OCI-LY3 (cell line): ENCODE data around the gene GLRA1.

Experiments
- H2AFZ ChIP-seq: fragments of 200-600, 300-600 bp; shearing (Covaris generic); 2 replicates; pipeline ENCODE4 v1.6.0; 2014; ENCODE audit warnings: antibody characterized with exemption, low read depth, low read length
- H3K27ac ChIP-seq: fragments of 200-600, 300-600 bp; sonication (generic); 2 replicates; pipeline ENCODE4 v1.5.1; 2014; ENCODE audit warnings: mild to moderate bottlenecking, low read length, moderate library complexity, mixed read lengths
- H3K27me3 ChIP-seq: fragments of 200-600, 300-600 bp; sonication (generic); 2 replicates; pipeline ENCODE4 v1.6.1; 2014; ENCODE audit warnings: low read depth, low read length, mixed read lengths
- H3K36me3 ChIP-seq: fragments of 200-600, 300-600 bp; sonication (generic); replicated peaks from 2 replicates; pipeline ENCODE3; 2014; ENCODE audit warnings: low read depth, low read length, mixed read lengths
- H3K4me1 ChIP-seq: fragments of 300-600, 200-600 bp; sonication (generic); 2 replicates; pipeline ENCODE4 v1.6.1; 2014; ENCODE audit warnings: low read length, mixed read lengths
- H3K4me2 ChIP-seq: fragments of 200-600, 300-600 bp; sonication (generic); 2 replicates; pipeline ENCODE4 v1.6.1; 2014; ENCODE audit warnings: low read length, mixed read lengths
- H3K4me3 ChIP-seq: fragments of 300-600, 200-600 bp; sonication (generic); 2 replicates; pipeline ENCODE4 v1.5.1; 2014; ENCODE audit warnings: antibody characterized with exemption, mild to moderate bottlenecking, low read length, moderate library complexity
- H3K79me2 ChIP-seq: fragments of 300-600, 200-600 bp; shearing (Covaris generic); 2 replicates; pipeline ENCODE4 v1.6.1; 2014; ENCODE audit warnings: mild to moderate bottlenecking, low read length, mixed read lengths
- H3K9ac ChIP-seq: fragments of 300-600, 200-600 bp; shearing (Covaris generic); 2 replicates; pipeline ENCODE4 v1.6.0; 2014; ENCODE audit warnings: mild to moderate bottlenecking, low read length, moderate library complexity
- H3K9me3 ChIP-seq: fragments of 200-600, 300-600 bp; shearing (Covaris generic); 2 replicates; pipeline ENCODE4 v1.6.1; 2014; ENCODE audit warnings: low read length, mixed read lengths; ENCODE audit not compliant: insufficient read depth
- H4K20me1 ChIP-seq: fragments of 200-600, 300-600 bp; sonication (generic); 2 replicates; pipeline ENCODE4 v1.6.1; 2016; ENCODE audit warnings: low read length, mixed read lengths; ENCODE audit not compliant: insufficient read depth
- EZH2phosphoT487 ChIP-seq: fragments of 200-600 bp; shearing (Covaris generic); IDR thresholded peaks from 2 replicates; pipeline ENCODE4 v1.6.1; 2018; ENCODE audit warnings: antibody characterized with exemption, mixed run types, low read depth
- TF ChIP-seq, protein P1 (sequence below): fragments of 200-600, 300-600 bp; sonication (generic); IDR thresholded peaks from 2 replicates; pipeline ENCODE4 v1.5.1; 2014; ENCODE audit warnings: antibody characterized with exemption, low read length, low read depth

Gene GLRA1

GRCh38 chr5:151923866-151924476 lies 680 bp downstream of the GLRA1 start:
- TF ChIP-seq, protein P1, sequence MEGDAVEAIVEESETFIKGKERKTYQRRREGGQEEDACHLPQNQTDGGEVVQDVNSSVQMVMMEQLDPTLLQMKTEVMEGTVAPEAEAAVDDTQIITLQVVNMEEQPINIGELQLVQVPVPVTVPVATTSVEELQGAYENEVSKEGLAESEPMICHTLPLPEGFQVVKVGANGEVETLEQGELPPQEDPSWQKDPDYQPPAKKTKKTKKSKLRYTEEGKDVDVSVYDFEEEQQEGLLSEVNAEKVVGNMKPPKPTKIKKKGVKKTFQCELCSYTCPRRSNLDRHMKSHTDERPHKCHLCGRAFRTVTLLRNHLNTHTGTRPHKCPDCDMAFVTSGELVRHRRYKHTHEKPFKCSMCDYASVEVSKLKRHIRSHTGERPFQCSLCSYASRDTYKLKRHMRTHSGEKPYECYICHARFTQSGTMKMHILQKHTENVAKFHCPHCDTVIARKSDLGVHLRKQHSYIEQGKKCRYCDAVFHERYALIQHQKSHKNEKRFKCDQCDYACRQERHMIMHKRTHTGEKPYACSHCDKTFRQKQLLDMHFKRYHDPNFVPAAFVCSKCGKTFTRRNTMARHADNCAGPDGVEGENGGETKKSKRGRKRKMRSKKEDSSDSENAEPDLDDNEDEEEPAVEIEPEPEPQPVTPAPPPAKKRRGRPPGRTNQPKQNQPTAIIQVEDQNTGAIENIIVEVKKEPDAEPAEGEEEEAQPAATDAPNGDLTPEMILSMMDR = no peak
- TF ChIP-seq EZH2phosphoT487 = no peak
- no peaks in the 10 kb centered on the region for H3K27me3 ChIP-seq

GRCh38 chr5:151921916-151922315 lies 2.7 kb downstream of the GLRA1 start:
- Histone ChIP-seq H4K20me1 (no peaks in the 10 kb centered on the region), H3K9me3 (no peaks in the 10 kb centered on the region), H3K9ac (no peak overlapping the region), H3K4me3 (no peak overlapping the region), H3K4me2 (no peak overlapping the region), H2AFZ (no peak overlapping the region), H3K27me3 (peaks cover 4% of the 10 kb centered on the region; the same call in 1 of the 2 replicates), H3K27ac (no peak overlapping the region), H3K79me2 (no peaks in the 10 kb centered on the region), H3K36me3 (no peaks in the 10 kb centered on the region), H3K4me1 (no peaks in the 10 kb centered on the region)
- TF ChIP-seq EZH2phosphoT487 = no peak
- TF ChIP-seq, protein P1 = no peak

More at GRCh38 chr5:151923866-151924476, 680 bp downstream of the GLRA1 start:
- no peaks in the 10 kb centered on the region for H4K20me1 ChIP-seq
- no peak overlapping the region for H2AFZ ChIP-seq
- H3K9ac ChIP-seq = no peak overlapping the region
- no peaks in the 10 kb centered on the region for H3K79me2 ChIP-seq
- H3K4me3 ChIP-seq = no peak overlapping the region
- H3K4me1 ChIP-seq = no peaks in the 10 kb centered on the region
- no peak overlapping the region for H3K27ac ChIP-seq
- no peaks in the 10 kb centered on the region for H3K36me3 ChIP-seq
- H3K4me2 ChIP-seq = no peak overlapping the region
- no peaks in the 10 kb centered on the region for H3K9me3 ChIP-seq

GRCh38 chr5:151917904-151918303 lies 6.7 kb downstream of the GLRA1 start:
- H3K36me3 ChIP-seq = no peaks in the 10 kb centered on the region
- H2AFZ ChIP-seq = no peak overlapping the region
- no peak overlapping the region for H3K27ac ChIP-seq
- TF ChIP-seq EZH2phosphoT487 = no peak
- TF ChIP-seq, protein P1 = no peak
- no peaks in the 10 kb centered on the region for H3K4me1 ChIP-seq
- peaks cover 4% of the 10 kb centered on the region; the same call in 1 of the 2 replicates for H3K27me3 ChIP-seq
- H3K4me3 ChIP-seq = no peak overlapping the region
- no peaks in the 10 kb centered on the region for H3K9me3 ChIP-seq
- no peak overlapping the region for H3K4me2 ChIP-seq
- no peaks in the 10 kb centered on the region for H3K79me2 ChIP-seq
- H3K9ac ChIP-seq = no peak overlapping the region
- no peaks in the 10 kb centered on the region for H4K20me1 ChIP-seq

DNA sequence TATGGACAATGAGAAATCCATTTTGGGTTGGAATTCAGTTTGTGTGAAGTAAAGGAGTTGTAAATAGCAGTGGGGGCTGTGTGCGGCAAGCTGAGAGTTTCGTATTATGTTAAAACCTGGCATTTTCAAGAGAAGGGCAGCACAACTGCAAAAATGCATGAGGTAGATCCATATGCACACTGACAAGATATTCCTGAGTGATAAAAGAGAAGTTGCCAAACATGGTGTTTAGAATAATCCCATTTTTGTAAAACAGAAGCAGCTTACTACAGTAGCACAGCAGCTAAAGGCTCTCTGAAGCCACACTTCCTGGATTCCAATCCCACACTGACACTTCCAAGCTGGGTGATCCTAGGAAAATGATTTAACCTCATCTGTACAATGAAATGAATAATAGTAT lies 11.2 kb downstream of the GLRA1 start:
- Histone ChIP-seq H3K9me3 (no peaks in the 10 kb centered on the region), H3K9ac (no peak overlapping the region), H3K4me1 (no peaks in the 10 kb centered on the region), H3K27me3 (peaks cover 4% of the 10 kb centered on the region; the same call in 1 of the 2 replicates), H3K4me2 (no peak overlapping the region), H3K4me3 (no peak overlapping the region), H2AFZ (no peak overlapping the region), H3K79me2 (no peaks in the 10 kb centered on the region), H3K27ac (no peak overlapping the region), H4K20me1 (no peaks in the 10 kb centered on the region), H3K36me3 (no peaks in the 10 kb centered on the region)
- TF ChIP-seq EZH2phosphoT487 = no peak
- TF ChIP-seq, protein P1 = no peak
